ENCODE results near the gene CYP2W1.
"Not testable (repeated sequence)": the region's sequence is repeated elsewhere in the genome, so short reads cannot be mapped to it uniquely, and the experiment has no call there.

Gene CYP2W1

GRCh38 chr7:983004-983615 is at the start of gene CYP2W1:
Gene CYP2W1, plus strand, starts transcription at chr7:983181. Its CDS starts 31 bp downstream, at chr7:983212.
- DNase-seq (ENCODE audit: low spot score) = no peak

- DNase-seq (ENCODE audit: low spot score) = no peak
These were observed 48.4 kb upstream of the CYP2W1 start for GRCh38 chr7:934469-935163.

GRCh38 chr7:935164-935873 is 47.7 kb upstream of the CYP2W1 start:
- no peak for DNase-seq (ENCODE audit: low spot score)

GRCh38 chr7:935874-936385 is 47.1 kb upstream of the CYP2W1 start:
- DNase-seq (ENCODE audit: low spot score) = no peak

- DNase-seq (ENCODE audit: low spot score) = no peak
These were observed 46.5 kb upstream of the CYP2W1 start for GRCh38 chr7:936386-937054.

GRCh38 chr7:937856-938484 is 45.0 kb upstream of the CYP2W1 start:
- DNase-seq (ENCODE audit: low spot score) = no peak

GRCh38 chr7:938546-939185 is 44.3 kb upstream of the CYP2W1 start:
- no peak for DNase-seq (ENCODE audit: low spot score)

- no peak for DNase-seq (ENCODE audit: low spot score)
These were observed 43.1 kb upstream of the CYP2W1 start for GRCh38 chr7:939843-940242.

- DNase-seq (ENCODE audit: low spot score) = no peak
These were observed 42.2 kb upstream of the CYP2W1 start for GRCh38 chr7:940599-941408.

- DNase-seq (ENCODE audit: low spot score) = not testable (repeated sequence)
These were observed 39.2 kb upstream of the CYP2W1 start for GRCh38 chr7:943793-944192.

- DNase-seq (ENCODE audit: low spot score) = no peak
These were observed 38.2 kb upstream of the CYP2W1 start for GRCh38 chr7:944744-945143.

- DNase-seq (ENCODE audit: low spot score) = no peak
These were observed 37.8 kb upstream of the CYP2W1 start for GRCh38 chr7:945147-945555.

GRCh38 chr7:945556-946255 is 37.3 kb upstream of the CYP2W1 start:
- DNase-seq (ENCODE audit: low spot score) = no peak

GRCh38 chr7:946256-946996 is 36.6 kb upstream of the CYP2W1 start:
- no peak for DNase-seq (ENCODE audit: low spot score)

- DNase-seq (ENCODE audit: low spot score) = no peak
These were observed 35.4 kb upstream of the CYP2W1 start for GRCh38 chr7:947391-948210.

- DNase-seq (ENCODE audit: low spot score) = no peak
These were observed 33.7 kb upstream of the CYP2W1 start for GRCh38 chr7:949021-949934.

GRCh38 chr7:951881-952547 is 31.0 kb upstream of the CYP2W1 start:
- DNase-seq (ENCODE audit: low spot score) = no peak
